CD14-positive monocyte (primary cell): ENCODE results near the gene MSI2. TPM values are rescaled to one million over a fixed set of nuclear protein-coding genes. Genes with fewer than 3 reads are reported as not detected.

ENCODE experiments used
- DNase-seq, 3 donors: peaks; one replicate each; pipeline ENCODE4 v3.0.0-alpha.2; 2011 to 2022
- H2AFZ ChIP-seq: 2 replicates; pipeline ENCODE4 v1.6.0; 2012; ENCODE audit warnings: mild to moderate bottlenecking, low read depth, low read length, inconsistent platforms; ENCODE audit not compliant: insufficient read depth, poor library complexity, severe bottlenecking
- H3K27ac ChIP-seq, 2 donors: 1 replicate in 1 of 2; 2 replicates in 1 of 2; pipeline ENCODE4 v1.5.1; 2012 to 2013; ENCODE audit warnings: low read length in 2 of 2, control low read depth in 1 of 2, inconsistent platforms in 1 of 2, low read depth in 1 of 2, mild to moderate bottlenecking in 1 of 2
- H3K27me3 ChIP-seq, 2 donors: one replicate each; pipeline versions ENCODE4 v1.6.0 to v1.6.1; 2011 to 2013; ENCODE audit warnings: low read length in 2 of 2; ENCODE audit not compliant: control insufficient read depth in 2 of 2, insufficient read depth in 2 of 2
- H3K36me3 ChIP-seq, 2 donors: replicated peaks in 1 of 2; 1 replicate in 1 of 2; 2 replicates in 1 of 2; pipeline versions ENCODE4 v1.5.1 to v1.6.1; 2012 to 2013; ENCODE audit warnings: low read length in 2 of 2, control low read depth in 1 of 2, inconsistent platforms in 1 of 2, mild to moderate bottlenecking in 1 of 2; ENCODE audit not compliant: insufficient read depth in 2 of 2, control insufficient read depth in 1 of 2
- H3K4me1 ChIP-seq, 2 donors: 1 replicate in 1 of 2; 2 replicates in 1 of 2; pipeline versions ENCODE4 v1.5.1 to v1.6.1; 2012 to 2013; ENCODE audit warnings: low read length in 2 of 2, control low read depth in 1 of 2, inconsistent platforms in 1 of 2, mild to moderate bottlenecking in 1 of 2, moderate library complexity in 1 of 2; ENCODE audit not compliant: insufficient read depth in 2 of 2, control insufficient read depth in 1 of 2
- H3K4me2 ChIP-seq: replicated peaks from 2 replicates; pipeline ENCODE3; 2012; ENCODE audit warnings: low read length, moderate library complexity, mild to moderate bottlenecking; ENCODE audit not compliant: poor library complexity, severe bottlenecking; ENCODE audit errors: extremely low read depth
- H3K4me3 ChIP-seq, 3 experiments: fragments of 200-600 bp in 1 of 3; sonication (generic) in 1 of 3; replicated peaks in 1 of 3; 1 replicate in 2 of 3; 2 replicates in 1 of 3; pipeline ENCODE4 v1.5.1; 2011 to 2013; ENCODE audit warnings: low read length in 3 of 3, mild to moderate bottlenecking in 3 of 3, control low read depth in 2 of 3, low read depth in 2 of 3, inconsistent platforms in 1 of 3, moderate library complexity in 1 of 3
- H3K79me2 ChIP-seq: 2 replicates; pipeline ENCODE4 v1.6.0; 2012; ENCODE audit warnings: mild to moderate bottlenecking, control low read depth, inconsistent platforms, low read length, moderate library complexity; ENCODE audit not compliant: insufficient read depth
- H3K9ac ChIP-seq: 2 replicates; pipeline ENCODE4 v1.6.0; 2017; ENCODE audit warnings: low read length, mild to moderate bottlenecking; ENCODE audit not compliant: insufficient read depth, poor library complexity, severe bottlenecking
- H3K9me3 ChIP-seq, 2 donors: replicated peaks in 1 of 2; 1 replicate in 1 of 2; 2 replicates in 1 of 2; pipeline versions ENCODE4 v1.5.1 to v1.6.1; 2012 to 2013; ENCODE audit warnings: low read length in 2 of 2, control low read depth in 1 of 2; ENCODE audit not compliant: control insufficient read depth in 1 of 2, insufficient read depth in 1 of 2
- H4K20me1 ChIP-seq: 2 replicates; pipeline ENCODE4 v1.6.0; 2012; ENCODE audit warnings: mild to moderate bottlenecking, low read length, control low read depth, moderate library complexity; ENCODE audit not compliant: insufficient read depth
- H3K27ac Mint-ChIP-seq, 7 donors: one replicate each; pipeline ENCODE4 v1.8.0; 2020; ENCODE audit warnings: mild to moderate bottlenecking in 7 of 7, mixed read lengths in 7 of 7, moderate library complexity in 6 of 7, inconsistent platforms in 2 of 7
- H3K27me3 Mint-ChIP-seq, 3 donors: one replicate each; pipeline ENCODE4 v1.8.0; 2021 to 2022; ENCODE audit warnings: low read depth in 3 of 3, mild to moderate bottlenecking in 3 of 3, mixed read lengths in 3 of 3, moderate library complexity in 3 of 3, inconsistent platforms in 1 of 3
- H3K36me3 Mint-ChIP-seq, 2 donors: one replicate each; pipeline ENCODE4 v1.8.0; 2020; ENCODE audit warnings: mixed read lengths in 2 of 2, inconsistent platforms in 1 of 2, mild to moderate bottlenecking in 1 of 2
- H3K4me1 Mint-ChIP-seq: one replicate; pipeline ENCODE4 v1.8.0; 2020; ENCODE audit warnings: mild to moderate bottlenecking, mixed read lengths
- H3K4me3 Mint-ChIP-seq, 2 donors: one replicate each; pipeline ENCODE4 v1.8.0; 2020; ENCODE audit warnings: mild to moderate bottlenecking in 2 of 2, mixed read lengths in 2 of 2, moderate library complexity in 1 of 2
- H3K9me3 Mint-ChIP-seq, 7 donors: one replicate each; pipeline ENCODE4 v1.8.0; 2020 to 2022; ENCODE audit warnings: mixed read lengths in 7 of 7, mild to moderate bottlenecking in 6 of 7, moderate library complexity in 6 of 7, inconsistent platforms in 2 of 7
- WGBS: methylation state at CpG from one replicate; pipeline ENCODE4 v1.1.5; 2013; ENCODE audit warnings: missing lambda C conversion rate; ENCODE audit not compliant: insufficient coverage; 5-methylcytosine and 5-hydroxymethylcytosine counted together
- intact Hi-C, 2 donors: fragments of 100-400 bp; cut with micrococcal nuclease; formaldehyde crosslinking; loops; one replicate each; pipeline versions ENCODE4 v1.15.0 to v1.15.1; 2023
- polyA plus RNA-seq, 3 donors: library from polyadenylated mRNA; depleted of rRNA in 1 of 3; unstranded in 2 of 3; stranded (reverse) in 1 of 3; fragments of 300-500 nt in 2 of 3; fragments of >200 nt in 1 of 3; fragmentation: Illumina TruSeq in 2 of 3; gene quantifications; 1 replicate in 2 of 3; 2 replicates in 1 of 3; pipeline ENCODE4 v1.2.3, GENCODE V29; 2012 to 2021
- TF ChIP-seq, protein P1 (sequence below): fragments of 200-600 bp; IDR thresholded peaks from one replicate; pipeline ENCODE4 v1.8.0; 2022; ENCODE audit warnings: antibody characterized with exemption, mild to moderate bottlenecking

Gene MSI2
- polyA plus RNA-seq, 3 donors: 0.20 to 6.6 (median 0.37) TPM

DNA sequence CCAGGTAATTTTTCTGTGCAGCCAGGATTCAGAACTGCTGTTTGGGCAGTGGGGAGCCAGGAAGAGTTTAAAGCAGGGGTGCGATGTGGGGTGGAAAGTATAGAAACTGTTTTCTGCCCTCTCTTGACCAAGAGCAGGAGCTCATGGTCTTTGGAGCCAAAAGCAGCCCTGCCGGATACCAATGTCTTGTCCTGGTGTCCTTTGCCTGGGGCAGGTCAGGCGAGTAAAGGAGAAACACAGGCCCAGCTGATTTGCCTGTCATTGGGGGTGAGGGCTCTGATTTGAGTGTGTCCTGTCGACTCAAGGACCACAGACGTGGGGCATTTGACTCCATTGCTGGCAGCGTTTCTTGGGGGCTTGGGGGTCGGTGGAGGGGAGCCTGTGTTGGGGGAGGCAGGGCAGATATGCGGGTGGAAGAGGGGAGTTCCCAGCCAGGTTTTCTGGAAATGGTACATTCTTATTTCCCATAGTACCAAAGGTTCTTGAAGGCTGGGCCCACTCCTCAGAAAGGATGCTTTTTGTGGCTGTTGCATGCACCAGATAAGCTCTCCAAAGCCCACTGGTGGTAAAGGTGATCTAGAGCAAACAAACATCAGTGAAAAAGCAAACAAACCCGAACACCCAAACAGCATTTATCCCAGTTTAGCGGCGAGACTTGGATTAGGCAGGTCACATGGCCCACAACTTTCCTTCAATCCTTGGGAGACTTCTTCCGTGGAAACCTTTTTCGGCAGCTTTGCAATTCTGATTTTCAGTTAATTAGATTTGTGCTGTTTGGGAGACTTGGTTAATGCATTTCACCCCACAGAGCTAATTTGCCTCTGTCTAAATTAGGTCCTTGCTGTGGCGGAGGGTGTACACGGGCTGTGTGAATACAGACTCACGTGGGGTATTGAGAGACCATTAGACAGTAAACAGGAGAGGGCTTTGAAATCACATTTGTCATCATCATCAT lies 59.0 kb downstream of the MSI2 start:
- H3K4me1 Mint-ChIP-seq: peaks cover 11% of the 10 kb centered on the region
- 100% methylated on average over 6 of the region's 16 CpGs for WGBS
- TF ChIP-seq, protein P1, sequence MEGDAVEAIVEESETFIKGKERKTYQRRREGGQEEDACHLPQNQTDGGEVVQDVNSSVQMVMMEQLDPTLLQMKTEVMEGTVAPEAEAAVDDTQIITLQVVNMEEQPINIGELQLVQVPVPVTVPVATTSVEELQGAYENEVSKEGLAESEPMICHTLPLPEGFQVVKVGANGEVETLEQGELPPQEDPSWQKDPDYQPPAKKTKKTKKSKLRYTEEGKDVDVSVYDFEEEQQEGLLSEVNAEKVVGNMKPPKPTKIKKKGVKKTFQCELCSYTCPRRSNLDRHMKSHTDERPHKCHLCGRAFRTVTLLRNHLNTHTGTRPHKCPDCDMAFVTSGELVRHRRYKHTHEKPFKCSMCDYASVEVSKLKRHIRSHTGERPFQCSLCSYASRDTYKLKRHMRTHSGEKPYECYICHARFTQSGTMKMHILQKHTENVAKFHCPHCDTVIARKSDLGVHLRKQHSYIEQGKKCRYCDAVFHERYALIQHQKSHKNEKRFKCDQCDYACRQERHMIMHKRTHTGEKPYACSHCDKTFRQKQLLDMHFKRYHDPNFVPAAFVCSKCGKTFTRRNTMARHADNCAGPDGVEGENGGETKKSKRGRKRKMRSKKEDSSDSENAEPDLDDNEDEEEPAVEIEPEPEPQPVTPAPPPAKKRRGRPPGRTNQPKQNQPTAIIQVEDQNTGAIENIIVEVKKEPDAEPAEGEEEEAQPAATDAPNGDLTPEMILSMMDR: no peak
- H3K9me3 Mint-ChIP-seq: no peaks in the 10 kb centered on the region
- Histone ChIP-seq H3K4me2 (no peak overlapping the region), H3K36me3 (no peaks in the 10 kb centered on the region), H3K4me1 (no peaks in the 10 kb centered on the region), H3K27ac (no peak overlapping the region), H3K79me2 (no peaks in the 10 kb centered on the region), H3K9ac (no peak overlapping the region), H3K4me3 (no peak overlapping the region), H2AFZ (no peak overlapping the region), H3K27me3 (no peaks in the 10 kb centered on the region), H3K9me3 (no peaks in the 10 kb centered on the region), H4K20me1 (no peaks in the 10 kb centered on the region)
- peaks cover 0 to 4% (median 3%) of the 10 kb centered on the region in 3 donors for H3K27me3 Mint-ChIP-seq
- H3K36me3 Mint-ChIP-seq: peaks cover 2 to 18% of the 10 kb centered on the region in 2 donors
- no peak overlapping the region for H3K4me3 Mint-ChIP-seq
- no peak overlapping the region for H3K27ac Mint-ChIP-seq
- DNase-seq: no peak
- intact Hi-C loops: no loop called here

DNA sequence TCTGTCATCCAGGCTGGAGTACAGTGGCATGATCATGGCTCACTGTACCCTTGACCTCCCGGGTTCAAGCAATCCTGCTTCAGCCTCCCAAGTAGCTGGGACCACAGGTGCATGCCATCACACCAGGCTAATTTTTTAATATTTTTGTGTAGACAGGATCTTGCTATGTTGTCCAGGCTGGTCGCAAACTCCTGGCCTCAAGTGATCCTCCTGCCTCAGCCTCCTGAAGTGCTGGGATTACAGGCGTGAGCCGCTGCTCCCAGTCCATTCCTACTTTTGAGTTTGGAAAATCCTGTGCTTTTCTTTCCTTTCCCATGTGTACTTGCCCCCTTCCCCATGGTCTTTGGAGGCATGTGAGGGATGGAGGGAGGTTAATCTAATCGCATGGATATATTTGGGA lies 60.0 kb downstream of the MSI2 start:
- H3K27ac Mint-ChIP-seq: no peak overlapping the region
- Histone ChIP-seq H3K4me3 (no peak overlapping the region), H3K27me3 (no peaks in the 10 kb centered on the region), H3K27ac (no peak overlapping the region), H2AFZ (no peak overlapping the region), H3K36me3 (no peaks in the 10 kb centered on the region), H4K20me1 (no peaks in the 10 kb centered on the region), H3K79me2 (no peaks in the 10 kb centered on the region), H3K4me2 (no peak overlapping the region), H3K9me3 (no peaks in the 10 kb centered on the region), H3K9ac (no peak overlapping the region), H3K4me1 (no peaks in the 10 kb centered on the region)
- H3K27me3 Mint-ChIP-seq: peaks cover 0 to 4% (median 4%) of the 10 kb centered on the region in 3 donors
- intact Hi-C loops: no loop called here
- peaks cover 11% of the 10 kb centered on the region for H3K4me1 Mint-ChIP-seq
- no peaks in the 10 kb centered on the region for H3K9me3 Mint-ChIP-seq
- H3K36me3 Mint-ChIP-seq: peaks cover 2 to 10% of the 10 kb centered on the region in 2 donors
- DNase-seq: no peak
- WGBS: 92% methylated on average over 2 of the region's 5 CpGs
- TF ChIP-seq, protein P1: no peak
- H3K4me3 Mint-ChIP-seq: no peak overlapping the region
